Activated CD4-positive, alpha-beta memory T cell treated with anti-CD3 and anti-CD28 coated beads, Interleukin-2, amount 10 ng/mL, durations not matched to agents 7 days and 5 days (primary cell): ENCODE results near the gene ABCF3. TPM values are rescaled to one million over a fixed set of nuclear protein-coding genes. Genes with fewer than 3 reads are reported as not detected.

Source experiments
- total RNA-seq, 2 experiments: library from RNA; stranded (reverse); gene quantifications; one replicate each; pipeline ENCODE4 v1.2.3, GENCODE V29; 2021

Gene ABCF3
- total RNA-seq, 2 experiments from 2014 or later, result 53.7 to 60.1 TPM

Other genes starting within 250 kb of the ABCF3 start
- 10 to 100 TPM; 24.1 to 25.3 TPM for gene ABCC5, start 168.3 kb upstream of the ABCF3 start, total RNA-seq
- not detected for gene HTR3D, start 154.5 kb upstream of the ABCF3 start, total RNA-seq
- not detected for gene HTR3C, start 133.2 kb upstream of the ABCF3 start, total RNA-seq
- gene HTR3E, start 89.1 kb upstream of the ABCF3 start, total RNA-seq, result not detected
- gene EIF2B5, start 50.8 kb upstream of the ABCF3 start, total RNA-seq, result 10 to 100 TPM; 45.9 to 47.8 TPM
- gene DVL3, start 30.8 kb upstream of the ABCF3 start, total RNA-seq, result 10 to 100 TPM; 33.2 to 40.7 TPM
- 100 to 1,000 TPM; 206 to 218 TPM for gene AP2M1, start 11.3 kb upstream of the ABCF3 start, total RNA-seq
- not detected for gene VWA5B2, start 43.4 kb downstream of the ABCF3 start, total RNA-seq
- 10 to 100 TPM; 33.3 to 35.3 TPM for gene ALG3, start 62.8 kb downstream of the ABCF3 start, total RNA-seq
- gene EEF1AKMT4, start 63.5 kb downstream of the ABCF3 start, total RNA-seq, result 1 to 10 TPM; 3.1 to 3.8 TPM
- gene CAMK2N2, start 75.4 kb downstream of the ABCF3 start, total RNA-seq, result under 1 TPM in 1 of 2 experiments, not detected in 1; 0.23 TPM
- gene ECE2, start 89.8 kb downstream of the ABCF3 start, total RNA-seq, result not detected
- gene PSMD2, start 113.0 kb downstream of the ABCF3 start, total RNA-seq, result 100 to 1,000 TPM; 177 TPM
- 100 to 1,000 TPM; 259 to 266 TPM for gene EIF4G1, start 128.4 kb downstream of the ABCF3 start, total RNA-seq
- 1 to 10 TPM; 6.5 to 8.7 TPM for gene FAM131A, start 151.4 kb downstream of the ABCF3 start, total RNA-seq
- gene CLCN2, start 175.4 kb downstream of the ABCF3 start, total RNA-seq, result 1 to 10 TPM; 3.6 to 4.9 TPM
- 10 to 100 TPM; 73.9 to 79.3 TPM for gene POLR2H, start 175.5 kb downstream of the ABCF3 start, total RNA-seq
- gene THPO, start 192.0 kb downstream of the ABCF3 start, total RNA-seq, result not detected
- gene CHRD, start 193.9 kb downstream of the ABCF3 start, total RNA-seq, result not detected